ENCODE measurements around the gene GGA1. TPM values are rescaled to one million over a fixed set of nuclear protein-coding genes. Genes with fewer than 3 reads are reported as not detected.

Gene GGA1
- total RNA-seq, 4 donors from 2014 or later: 16.7 to 78.0 (median 35.3) TPM

GRCh38 chr22:37662039-37662438 is 53.4 kb downstream of the GGA1 start:
- H3K36me3 ChIP-seq: no peaks in the 10 kb centered on the region
- peak overlapping the region; percentile 61 to 81 for H3K27ac ChIP-seq
- no peaks in the 10 kb centered on the region for H3K9me3 ChIP-seq
- H3K4me1 ChIP-seq: peaks cover 0 to 11% of the 10 kb centered on the region in 2 donors
- TF ChIP-seq, protein P1, sequence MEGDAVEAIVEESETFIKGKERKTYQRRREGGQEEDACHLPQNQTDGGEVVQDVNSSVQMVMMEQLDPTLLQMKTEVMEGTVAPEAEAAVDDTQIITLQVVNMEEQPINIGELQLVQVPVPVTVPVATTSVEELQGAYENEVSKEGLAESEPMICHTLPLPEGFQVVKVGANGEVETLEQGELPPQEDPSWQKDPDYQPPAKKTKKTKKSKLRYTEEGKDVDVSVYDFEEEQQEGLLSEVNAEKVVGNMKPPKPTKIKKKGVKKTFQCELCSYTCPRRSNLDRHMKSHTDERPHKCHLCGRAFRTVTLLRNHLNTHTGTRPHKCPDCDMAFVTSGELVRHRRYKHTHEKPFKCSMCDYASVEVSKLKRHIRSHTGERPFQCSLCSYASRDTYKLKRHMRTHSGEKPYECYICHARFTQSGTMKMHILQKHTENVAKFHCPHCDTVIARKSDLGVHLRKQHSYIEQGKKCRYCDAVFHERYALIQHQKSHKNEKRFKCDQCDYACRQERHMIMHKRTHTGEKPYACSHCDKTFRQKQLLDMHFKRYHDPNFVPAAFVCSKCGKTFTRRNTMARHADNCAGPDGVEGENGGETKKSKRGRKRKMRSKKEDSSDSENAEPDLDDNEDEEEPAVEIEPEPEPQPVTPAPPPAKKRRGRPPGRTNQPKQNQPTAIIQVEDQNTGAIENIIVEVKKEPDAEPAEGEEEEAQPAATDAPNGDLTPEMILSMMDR (IDR thresholded peaks at IDR 0.05): no peak
- no peak for TF ChIP-seq POLR2A (IDR thresholded peaks at IDR 0.05)
- H3K4me3 ChIP-seq: no peak overlapping the region
- DNase-seq: no peak
- H3K27me3 ChIP-seq: no peaks in the 10 kb centered on the region
- intact Hi-C loops (cut with DNase I; ENCODE audit: low total_unique reads): no loop called here

DNA sequence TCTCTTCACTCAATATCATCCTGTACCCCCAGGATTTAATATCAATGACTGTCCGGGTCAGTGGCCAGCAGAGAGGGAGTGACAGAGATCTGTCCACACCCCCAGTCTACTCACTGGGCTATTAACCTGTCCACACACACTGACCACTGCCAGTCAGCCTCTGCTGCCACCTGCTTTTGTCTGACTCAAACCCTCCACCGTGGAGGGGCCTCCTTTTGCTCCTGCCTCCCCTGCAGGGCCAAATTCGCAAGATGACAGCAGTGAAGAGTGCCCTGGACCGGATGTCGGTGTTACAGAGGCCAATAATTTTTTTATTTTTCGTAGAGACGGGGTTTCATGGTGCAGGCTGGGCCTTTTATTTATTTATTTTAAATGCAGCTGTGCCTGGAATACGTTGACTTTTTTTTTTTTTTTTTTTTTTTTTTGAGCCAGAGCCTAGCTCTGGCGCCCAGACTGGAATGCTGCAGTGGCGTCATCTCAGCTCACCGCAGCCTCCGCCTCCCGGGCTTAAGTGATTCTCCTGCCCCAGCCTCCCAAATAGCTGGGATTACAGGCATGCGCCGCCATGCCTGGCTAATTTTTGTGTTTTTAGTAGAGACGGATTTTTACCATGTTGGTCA is 55.0 kb downstream of the GGA1 start:
- intact Hi-C loops (cut with DNase I; ENCODE audit: low total_unique reads): no loop called here
- H3K27ac ChIP-seq: no peak overlapping the region
- peaks cover 0 to 11% of the 10 kb centered on the region in 2 donors for H3K4me1 ChIP-seq
- no peaks in the 10 kb centered on the region for H3K27me3 ChIP-seq
- H3K4me3 ChIP-seq: no peak overlapping the region
- H3K9me3 ChIP-seq: no peaks in the 10 kb centered on the region
- DNase-seq: no peak
- TF ChIP-seq POLR2A (IDR thresholded peaks at IDR 0.05): no peak
- TF ChIP-seq, protein P1 (IDR thresholded peaks at IDR 0.05): no peak
- H3K36me3 ChIP-seq: no peaks in the 10 kb centered on the region

DNA sequence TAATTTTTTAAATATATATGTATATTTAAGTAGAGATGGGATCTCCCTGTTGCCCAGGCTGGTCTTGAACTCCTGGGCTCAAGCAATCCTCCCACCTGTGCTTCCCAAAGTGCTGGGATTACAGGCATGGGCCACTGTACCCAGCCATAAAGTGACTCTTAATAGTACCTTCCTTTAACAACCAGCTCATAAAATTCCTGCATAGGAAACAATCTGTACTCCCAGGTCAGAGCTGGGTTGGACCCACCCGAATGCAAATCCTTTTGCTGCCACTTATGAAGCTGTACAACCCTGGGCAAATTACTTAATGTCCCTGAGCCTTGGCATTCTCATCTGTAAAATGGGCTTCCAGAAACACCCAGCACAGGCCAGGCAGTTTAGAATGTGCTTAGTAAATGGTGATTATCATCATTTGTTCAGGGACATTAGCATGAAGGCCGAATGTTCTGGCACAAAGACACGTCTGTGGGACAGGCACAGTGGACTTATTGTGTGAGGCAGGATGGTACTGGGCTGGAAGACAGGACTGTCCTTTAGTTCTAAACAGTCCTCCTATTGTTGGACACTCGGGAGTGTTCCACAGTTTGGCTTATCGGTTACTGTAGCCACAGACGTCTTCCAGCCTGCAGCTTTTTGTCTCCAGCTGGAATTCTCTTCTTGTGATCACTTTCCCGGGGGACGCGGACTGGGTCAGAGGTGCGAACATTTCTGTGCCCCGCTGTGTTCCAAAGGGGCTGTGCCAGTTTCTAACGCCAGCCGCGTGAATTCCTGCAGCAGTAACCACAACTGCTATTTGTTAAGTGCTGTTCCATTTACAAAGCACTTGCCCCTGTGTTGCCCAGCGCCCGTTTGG is 55.8 kb downstream of the GGA1 start:
- Histone ChIP-seq H3K9me3 (no peaks in the 10 kb centered on the region), H3K27ac (no peak overlapping the region), H3K27me3 (no peaks in the 10 kb centered on the region), H3K4me1 (peaks cover 0 to 7% of the 10 kb centered on the region in 2 donors), H3K36me3 (no peaks in the 10 kb centered on the region), H3K4me3 (no peak overlapping the region)
- DNase-seq: no peak
- intact Hi-C loops (cut with DNase I; ENCODE audit: low total_unique reads): no loop called here
- TF ChIP-seq POLR2A (IDR thresholded peaks at IDR 0.05): no peak
- TF ChIP-seq, protein P1 (IDR thresholded peaks at IDR 0.05): no peak

DNA sequence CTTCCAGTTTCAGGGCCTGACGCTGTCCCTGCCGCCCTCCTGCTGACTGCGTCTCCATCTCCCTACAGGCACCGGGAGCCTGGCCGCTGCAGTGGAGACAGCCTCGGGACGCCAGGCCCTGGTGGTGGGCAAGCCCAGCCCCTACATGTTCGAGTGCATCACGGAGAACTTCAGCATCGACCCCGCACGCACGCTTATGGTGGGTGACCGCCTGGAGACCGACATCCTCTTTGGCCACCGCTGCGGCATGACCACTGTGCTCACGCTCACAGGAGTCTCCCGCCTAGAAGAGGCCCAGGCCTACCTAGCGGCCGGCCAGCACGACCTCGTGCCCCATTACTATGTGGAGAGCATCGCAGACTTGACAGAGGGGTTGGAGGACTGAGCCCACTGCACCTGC is 56.9 kb downstream of the GGA1 start:
- DNase-seq: no peak
- no peaks in the 10 kb centered on the region for H3K27me3 ChIP-seq
- H3K27ac ChIP-seq: no peak overlapping the region
- no peaks in the 10 kb centered on the region for H3K9me3 ChIP-seq
- H3K4me1 ChIP-seq: peaks cover 0 to under 1% of the 10 kb centered on the region in 2 donors
- no peak for TF ChIP-seq POLR2A (IDR thresholded peaks at IDR 0.05)
- TF ChIP-seq, protein P1 (IDR thresholded peaks at IDR 0.05): no peak
- H3K4me3 ChIP-seq: no peak overlapping the region
- intact Hi-C loops (cut with DNase I; ENCODE audit: low total_unique reads): no loop called here
- no peaks in the 10 kb centered on the region for H3K36me3 ChIP-seq

DNA sequence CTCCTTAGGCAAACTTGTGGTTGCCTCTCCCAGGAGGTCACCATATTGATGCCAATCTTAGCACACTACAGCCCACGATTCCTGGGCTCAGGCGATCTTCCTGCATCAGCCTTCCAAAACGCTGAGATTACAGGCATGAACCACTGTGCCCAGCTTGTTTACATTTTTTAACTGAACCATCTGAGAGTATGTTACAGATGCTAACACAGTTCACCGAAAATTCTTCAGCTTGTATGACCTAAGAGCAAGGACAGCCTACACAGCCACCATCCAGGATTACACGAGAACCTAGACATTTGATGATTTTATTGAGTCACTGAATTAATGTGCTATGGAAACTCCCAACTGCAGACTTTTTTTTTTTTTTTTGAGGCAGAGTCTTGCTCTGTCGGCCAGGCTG is 61.0 kb downstream of the GGA1 start:
- intact Hi-C loops (cut with DNase I; ENCODE audit: low total_unique reads): no loop called here
- Histone ChIP-seq H3K27me3 (no peaks in the 10 kb centered on the region), H3K4me3 (no peak overlapping the region), H3K27ac (no peak overlapping the region), H3K4me1 (peaks cover 0 to 9% of the 10 kb centered on the region in 2 donors), H3K9me3 (no peaks in the 10 kb centered on the region), H3K36me3 (no peaks in the 10 kb centered on the region)
- TF ChIP-seq POLR2A (IDR thresholded peaks at IDR 0.05): no peak
- TF ChIP-seq, protein P1 (IDR thresholded peaks at IDR 0.05): no peak
- DNase-seq: no peak
